Panc1 (cell line): Measurements from ENCODE around the gene TTLL11. TPM values are rescaled to one million over a fixed set of nuclear protein-coding genes. Genes with fewer than 3 reads are reported as not detected.

ENCODE experiments used
- ATAC-seq: fragments of 200-7000 bp; cut with Tn5 transposase; 2 replicates; pipeline ENCODE4 v1.9.1; 2020; ENCODE audit warnings: mild to moderate bottlenecking, moderate library complexity
- BruUV-seq: library from RNA; stranded (reverse); fragments of 400-500 nt; replicated peaks from 2 replicates; lab custom pipeline; 2021; lab: Mats Ljungman, UMichigan
- CTCF ChIA-PET: fragments of 300-600 bp; sonication (Branson Sonifier 250); formaldehyde crosslinking; loops from one replicate; lab custom pipeline; 2022; ENCODE audit warnings: antibody characterized with exemption; lab: Charles Lee
- POLR2A ChIA-PET: fragments of 300-600 bp; sonication (Branson Sonifier 250); formaldehyde crosslinking; loops from one replicate; lab custom pipeline; 2022; ENCODE audit warnings: antibody characterized with exemption; lab: Charles Lee
- DNase-seq: peaks from one replicate; pipeline ENCODE4 v3.0.0-alpha.2; 2010; ENCODE audit warnings: low read depth, low spot score
- H3K27ac ChIP-seq: 2 replicates; pipeline ENCODE4 v1.5.1; 2011; ENCODE audit warnings: mild to moderate bottlenecking, low read length, inconsistent platforms
- H3K27me3 ChIP-seq: fragments of 200-500 bp; sonication (Bioruptor generic); 2 replicates; pipeline ENCODE4 v1.6.0; 2014; ENCODE audit warnings: low read length, inconsistent platforms; ENCODE audit not compliant: control insufficient read depth, insufficient read depth
- H3K36me3 ChIP-seq: fragments of 200-500 bp; sonication (Bioruptor generic); 2 replicates; pipeline ENCODE4 v1.5.1; 2014; ENCODE audit warnings: inconsistent platforms, mild to moderate bottlenecking, low read length, moderate library complexity; ENCODE audit not compliant: control insufficient read depth, insufficient read depth
- H3K4me1 ChIP-seq: 2 replicates; pipeline ENCODE4 v1.5.1; 2011; ENCODE audit warnings: inconsistent platforms, mild to moderate bottlenecking, low read length, moderate library complexity; ENCODE audit not compliant: control insufficient read depth, insufficient read depth
- H3K4me3 ChIP-seq, 2 experiments: 2 replicates each; pipeline ENCODE4 v1.5.1; 2011 to 2012; ENCODE audit warnings: low read depth in 2 of 2, low read length in 2 of 2, mild to moderate bottlenecking in 2 of 2, inconsistent platforms in 1 of 2, moderate library complexity in 1 of 2
- H3K9me3 ChIP-seq: fragments of 200-500 bp; sonication (Bioruptor generic); 2 replicates; pipeline ENCODE4 v1.5.1; 2014; ENCODE audit warnings: low read depth, mild to moderate bottlenecking, inconsistent platforms, low read length, moderate library complexity; ENCODE audit not compliant: control insufficient read depth, insufficient read depth
- CTCF ChIP-seq: fragments of 450-650 bp; IDR thresholded peaks from 2 replicates; pipeline ENCODE4 v1.5.1; 2017; ENCODE audit warnings: mild to moderate bottlenecking
- POLR2AphosphoS5 ChIP-seq: IDR thresholded peaks from 2 replicates; pipeline ENCODE4 v1.6.1; 2012; ENCODE audit warnings: mild to moderate bottlenecking, low read depth, low read length, moderate library complexity
- REST ChIP-seq, 2 experiments: IDR thresholded peaks; 2 replicates each; pipeline ENCODE4 v1.6.1; 2011 to 2012; ENCODE audit warnings: low read depth in 2 of 2, control low read depth in 1 of 2, low read length in 1 of 2, mild to moderate bottlenecking in 1 of 2, moderate library complexity in 1 of 2; ENCODE audit not compliant: insufficient read depth in 1 of 2
- SIN3A ChIP-seq: IDR thresholded peaks from 2 replicates; pipeline ENCODE4 v1.6.1; 2012; ENCODE audit warnings: low read depth, mild to moderate bottlenecking, low read length, moderate library complexity, borderline replicate concordance; ENCODE audit not compliant: insufficient read depth
- TCF7L2 ChIP-seq: IDR thresholded peaks from 2 replicates; pipeline ENCODE4 v1.6.1; 2011; ENCODE audit warnings: mild to moderate bottlenecking, low read depth, low read length, inconsistent platforms
- in situ Hi-C: cut with HindIII; loops from 2 replicates; pipeline ENCODE4 v1.10.0; 2016; ENCODE audit warnings: low sequenced_read_pairs, low pct_unique_long_range_greater_than_20kb
- intact Hi-C: fragments of 100-400 bp; cut with micrococcal nuclease; formaldehyde crosslinking; loops from one replicate; pipeline ENCODE4 v1.10.0; 2022; ENCODE audit not compliant: unreplicated experiment
- total RNA-seq: library from RNA; stranded (reverse); gene quantifications from one replicate; pipeline ENCODE4 v1.2.1, GENCODE V29; 2021; ENCODE audit not compliant: unreplicated experiment

TTLL11 gene
- total RNA-seq, 1 experiment from 2014 or later = 1.1 TPM

GRCh38 chr9:121949364-121949763 is 143.7 kb downstream of the TTLL11 start:
- no peaks in the 10 kb centered on the region for H3K27me3 ChIP-seq
- H3K27ac ChIP-seq = no peak overlapping the region
- in situ Hi-C loops (no loop called here), intact Hi-C loops (no loop called here)
- ATAC-seq = no peak
- no TSS peak for BruUV-seq
- no peak overlapping the region for H3K4me3 ChIP-seq
- no peaks in the 10 kb centered on the region for H3K36me3 ChIP-seq
- no peak for DNase-seq
- H3K9me3 ChIP-seq = no peaks in the 10 kb centered on the region
- TF ChIP-seq CTCF = no peak
- no peak for TF ChIP-seq TCF7L2
- TF ChIP-seq POLR2AphosphoS5 = no peak
- no peak for TF ChIP-seq SIN3A
- no peak for TF ChIP-seq REST (IDR thresholded peaks at IDR 0.05; ENCODE audit: insufficient read depth in 1 of 2, low read depth in 2 of 2, low read length in 1 of 2)
- ChIA-PET CTCF (no interaction called here), POLR2A (no interaction called here)
- no peaks in the 10 kb centered on the region for H3K4me1 ChIP-seq

- Histone ChIP-seq H3K36me3 (no peaks in the 10 kb centered on the region), H3K4me3 (no peak overlapping the region), H3K27me3 (no peaks in the 10 kb centered on the region), H3K9me3 (no peaks in the 10 kb centered on the region), H3K27ac (no peak overlapping the region), H3K4me1 (no peaks in the 10 kb centered on the region)
- BruUV-seq = no TSS peak
- in situ Hi-C loops = no loop called here
- CTCF ChIA-PET = interaction anchor here (0.6 kb wide), 1 partner anchor 397 kb away, joined by 3 read pairs; no protein-coding TSS in a partner anchor
- POLR2A ChIA-PET = no interaction called here
- intact Hi-C loops = no loop called here
- TF ChIP-seq TCF7L2 (no peak), SIN3A (no peak), POLR2AphosphoS5 (no peak)
- no peak for ATAC-seq
- DNase-seq = no peak
Measured at GRCh38 chr9:121947775-121948174, 145.3 kb downstream of the TTLL11 start.

- Histone ChIP-seq H3K27me3 (no peaks in the 10 kb centered on the region), H3K27ac (no peak overlapping the region), H3K9me3 (no peaks in the 10 kb centered on the region), H3K4me1 (no peaks in the 10 kb centered on the region), H3K36me3 (no peaks in the 10 kb centered on the region), H3K4me3 (no peak overlapping the region)
- in situ Hi-C loops = no loop called here
- POLR2A ChIA-PET = no interaction called here
- intact Hi-C loops = no loop called here
- ATAC-seq = no peak
- TF ChIP-seq POLR2AphosphoS5 (no peak), TCF7L2 (no peak)
- no TSS peak for BruUV-seq
- no peak for DNase-seq
- CTCF ChIA-PET = no interaction called here
Measured at GRCh38 chr9:121946465-121946864, 146.6 kb downstream of the TTLL11 start.
